A673 (cell line): ENCODE measurements around the gene TLE6.

Source experiments
- EZH2 ChIP-seq: fragments of 200-600 bp; sonication (generic); IDR thresholded peaks from 2 replicates; pipeline ENCODE4 v1.6.1; 2017; ENCODE audit warnings: borderline replicate concordance, low read depth, mild to moderate bottlenecking, mixed read lengths, antibody characterized with exemption, low read length; ENCODE audit not compliant: poor library complexity, severe bottlenecking
- TF ChIP-seq, protein P1 (sequence below): fragments of 300-800, 200-600 bp; sonication (generic); conservative IDR thresholded peaks from 2 replicates; pipeline ENCODE4 v1.5.1; 2017; ENCODE audit warnings: low read depth, mild to moderate bottlenecking, antibody characterized with exemption, low read length, moderate library complexity, mixed read lengths

DNA sequence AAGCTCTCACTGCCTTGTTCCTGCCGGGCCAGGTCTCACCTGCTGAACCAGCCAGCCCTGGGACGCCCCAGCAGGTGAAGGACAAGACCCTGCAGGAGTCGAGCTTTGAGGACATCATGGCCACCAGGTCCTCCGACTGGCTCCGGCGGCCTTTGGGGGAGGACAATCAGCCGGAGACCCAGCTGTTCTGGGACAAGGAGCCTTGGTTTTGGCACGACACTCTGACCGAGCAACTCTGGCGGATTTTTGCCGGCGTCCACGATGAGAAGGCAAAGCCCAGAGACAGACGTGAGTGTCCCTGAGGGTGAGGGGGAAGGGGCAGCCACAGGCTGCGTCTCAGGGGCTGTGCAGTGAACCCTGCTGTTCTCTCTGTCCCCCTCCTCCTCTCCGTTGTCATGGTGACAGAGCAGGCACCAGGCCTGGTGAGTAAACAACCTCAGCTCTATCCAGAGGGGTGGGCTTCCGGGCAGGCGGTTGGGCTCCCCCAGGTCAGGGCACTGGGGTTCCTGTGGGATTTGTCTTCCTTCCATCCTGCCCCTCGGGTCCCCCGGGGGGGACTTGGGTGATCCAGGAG lies 9.7 kb downstream of the TLE6 start:
- TF ChIP-seq, protein P1, sequence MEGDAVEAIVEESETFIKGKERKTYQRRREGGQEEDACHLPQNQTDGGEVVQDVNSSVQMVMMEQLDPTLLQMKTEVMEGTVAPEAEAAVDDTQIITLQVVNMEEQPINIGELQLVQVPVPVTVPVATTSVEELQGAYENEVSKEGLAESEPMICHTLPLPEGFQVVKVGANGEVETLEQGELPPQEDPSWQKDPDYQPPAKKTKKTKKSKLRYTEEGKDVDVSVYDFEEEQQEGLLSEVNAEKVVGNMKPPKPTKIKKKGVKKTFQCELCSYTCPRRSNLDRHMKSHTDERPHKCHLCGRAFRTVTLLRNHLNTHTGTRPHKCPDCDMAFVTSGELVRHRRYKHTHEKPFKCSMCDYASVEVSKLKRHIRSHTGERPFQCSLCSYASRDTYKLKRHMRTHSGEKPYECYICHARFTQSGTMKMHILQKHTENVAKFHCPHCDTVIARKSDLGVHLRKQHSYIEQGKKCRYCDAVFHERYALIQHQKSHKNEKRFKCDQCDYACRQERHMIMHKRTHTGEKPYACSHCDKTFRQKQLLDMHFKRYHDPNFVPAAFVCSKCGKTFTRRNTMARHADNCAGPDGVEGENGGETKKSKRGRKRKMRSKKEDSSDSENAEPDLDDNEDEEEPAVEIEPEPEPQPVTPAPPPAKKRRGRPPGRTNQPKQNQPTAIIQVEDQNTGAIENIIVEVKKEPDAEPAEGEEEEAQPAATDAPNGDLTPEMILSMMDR, result no peak
- TF ChIP-seq EZH2, result no peak
